SK-N-SH treated with all-trans-retinoic acid at 6 μM for 48 hours (cell line): ENCODE measurements around the gene UNC13C.

Experiments
- ATAC-seq: fragments of 200-7000 bp; cut with Tn5 transposase; 3 replicates; pipeline ENCODE4 v1.9.1; 2020; ENCODE audit warnings: mild to moderate bottlenecking, moderate library complexity
- ARNTL ChIP-seq: fragments of 450-650 bp; formaldehyde crosslinking; IDR thresholded peaks from 2 replicates; pipeline ENCODE4 v1.5.0; 2020; ENCODE audit warnings: low read depth, mild to moderate bottlenecking, moderate library complexity, borderline replicate concordance
- BACH2 ChIP-seq: fragments of 250-450 bp; sonication (Bioruptor Pico); IDR thresholded peaks from 2 replicates; pipeline ENCODE4 v1.9.0; 2021; ENCODE audit warnings: mild to moderate bottlenecking, borderline replicate concordance
- CREB5 ChIP-seq: fragments of 250-450 bp; sonication (Bioruptor Pico); IDR thresholded peaks from 2 replicates; pipeline ENCODE4 v1.5.1; 2020; ENCODE audit warnings: low read depth, mild to moderate bottlenecking, moderate library complexity
- ESRRG ChIP-seq: fragments of 250-450 bp; sonication (Bioruptor Pico); IDR thresholded peaks from 2 replicates; pipeline ENCODE4 v1.6.1; 2021; ENCODE audit warnings: mild to moderate bottlenecking
- GLIS3 ChIP-seq: fragments of 250-450 bp; sonication (Bioruptor Pico); IDR thresholded peaks from 2 replicates; pipeline ENCODE4 v1.5.0; 2020; ENCODE audit warnings: mild to moderate bottlenecking, moderate library complexity
- ISL1 ChIP-seq: fragments of 250-450 bp; sonication (Bioruptor Pico); IDR thresholded peaks from 2 replicates; pipeline ENCODE4 v2.1.2; 2022; ENCODE audit warnings: mild to moderate bottlenecking, moderate library complexity
- OSR1 ChIP-seq: fragments of 250-450 bp; sonication (Bioruptor Pico); IDR thresholded peaks from 2 replicates; pipeline ENCODE4 v1.8.0; 2022; ENCODE audit warnings: moderate library complexity, mild to moderate bottlenecking, inconsistent platforms
- PATZ1 ChIP-seq: fragments of 250-450 bp; sonication (Bioruptor Pico); IDR thresholded peaks from 2 replicates; pipeline ENCODE4 v1.8.0; 2020; ENCODE audit warnings: mild to moderate bottlenecking, moderate library complexity, borderline replicate concordance
- SNAI2 ChIP-seq: fragments of 250-450 bp; sonication (Bioruptor Pico); IDR thresholded peaks from 2 replicates; pipeline ENCODE4 v1.5.0; 2020; ENCODE audit warnings: mild to moderate bottlenecking, moderate library complexity
- TOX ChIP-seq: fragments of 250-450 bp; sonication (Bioruptor Pico); IDR thresholded peaks from 2 replicates; pipeline ENCODE4 v1.8.0; 2021; ENCODE audit warnings: mild to moderate bottlenecking, moderate library complexity, borderline replicate concordance
- ZC3H10 ChIP-seq: fragments of 250-450 bp; sonication (Bioruptor Pico); IDR thresholded peaks from 2 replicates; pipeline ENCODE4 v1.5.1; 2021; ENCODE audit warnings: mild to moderate bottlenecking, moderate library complexity
- ZFP3 ChIP-seq: fragments of 250-450 bp; sonication (Bioruptor Pico); IDR thresholded peaks from 2 replicates; pipeline ENCODE4 v1.5.0; 2020; ENCODE audit warnings: mild to moderate bottlenecking, moderate library complexity
- ZFP30 ChIP-seq: fragments of 450-650 bp; formaldehyde crosslinking; IDR thresholded peaks from 2 replicates; pipeline ENCODE4 v1.5.0; 2022; ENCODE audit warnings: mild to moderate bottlenecking, moderate library complexity
- ZNF565 ChIP-seq: fragments of 450-650 bp; formaldehyde crosslinking; conservative IDR thresholded peaks from 2 replicates; pipeline ENCODE4 v1.5.0; 2020; ENCODE audit warnings: low read depth, mild to moderate bottlenecking, moderate library complexity
- ZNF70 ChIP-seq: fragments of 450-650 bp; formaldehyde crosslinking; IDR thresholded peaks from 2 replicates; pipeline ENCODE4 v1.5.0; 2020; ENCODE audit warnings: mild to moderate bottlenecking, moderate library complexity
- ZNF8 ChIP-seq: fragments of 450-650 bp; formaldehyde crosslinking; IDR thresholded peaks from 2 replicates; pipeline ENCODE4 v1.5.0; 2020; ENCODE audit warnings: mild to moderate bottlenecking, moderate library complexity
- TF ChIP-seq, protein P1 (sequence below): fragments of 250-450 bp; sonication (Bioruptor Pico); IDR thresholded peaks from 2 replicates; pipeline ENCODE4 v1.5.1; 2021; ENCODE audit warnings: mild to moderate bottlenecking, moderate library complexity
- TF ChIP-seq, protein P2 (sequence below): fragments of 250-450 bp; sonication (Bioruptor Pico); IDR thresholded peaks from 2 replicates; pipeline ENCODE4 v1.8.0; 2021; ENCODE audit warnings: low read depth, mild to moderate bottlenecking, moderate library complexity, borderline replicate concordance

UNC13C gene

GRCh38 chr15:54660356-54660755 is 682.1 kb downstream of the UNC13C start:
- no peak for TF ChIP-seq ISL1 (CRISPR knock-in tag)
- TF ChIP-seq ZFP30: no peak
- TF ChIP-seq ZNF565 (CRISPR knock-in tag): no peak
- TF ChIP-seq GLIS3 (CRISPR knock-in tag): no peak
- no peak for TF ChIP-seq TOX (CRISPR knock-in tag)
- TF ChIP-seq ZNF70: no peak
- no peak for TF ChIP-seq ESRRG (CRISPR knock-in tag)
- no peak for TF ChIP-seq OSR1
- no peak for TF ChIP-seq ZC3H10 (CRISPR knock-in tag)
- no peak for TF ChIP-seq ARNTL
- TF ChIP-seq ZFP3: no peak
- TF ChIP-seq, protein P1, sequence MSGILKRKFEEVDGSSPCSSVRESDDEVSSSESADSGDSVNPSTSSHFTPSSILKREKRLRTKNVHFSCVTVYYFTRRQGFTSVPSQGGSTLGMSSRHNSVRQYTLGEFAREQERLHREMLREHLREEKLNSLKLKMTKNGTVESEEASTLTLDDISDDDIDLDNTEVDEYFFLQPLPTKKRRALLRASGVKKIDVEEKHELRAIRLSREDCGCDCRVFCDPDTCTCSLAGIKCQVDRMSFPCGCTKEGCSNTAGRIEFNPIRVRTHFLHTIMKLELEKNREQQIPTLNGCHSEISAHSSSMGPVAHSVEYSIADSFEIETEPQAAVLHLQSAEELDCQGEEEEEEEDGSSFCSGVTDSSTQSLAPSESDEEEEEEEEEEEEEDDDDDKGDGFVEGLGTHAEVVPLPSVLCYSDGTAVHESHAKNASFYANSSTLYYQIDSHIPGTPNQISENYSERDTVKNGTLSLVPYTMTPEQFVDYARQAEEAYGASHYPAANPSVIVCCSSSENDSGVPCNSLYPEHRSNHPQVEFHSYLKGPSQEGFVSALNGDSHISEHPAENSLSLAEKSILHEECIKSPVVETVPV (CRISPR knock-in tag): no peak
- no peak for TF ChIP-seq BACH2 (CRISPR knock-in tag)
- TF ChIP-seq PATZ1 (CRISPR knock-in tag): no peak
- TF ChIP-seq SNAI2 (CRISPR knock-in tag): no peak
- no peak for TF ChIP-seq ZNF8 (CRISPR knock-in tag)
- TF ChIP-seq, protein P2, sequence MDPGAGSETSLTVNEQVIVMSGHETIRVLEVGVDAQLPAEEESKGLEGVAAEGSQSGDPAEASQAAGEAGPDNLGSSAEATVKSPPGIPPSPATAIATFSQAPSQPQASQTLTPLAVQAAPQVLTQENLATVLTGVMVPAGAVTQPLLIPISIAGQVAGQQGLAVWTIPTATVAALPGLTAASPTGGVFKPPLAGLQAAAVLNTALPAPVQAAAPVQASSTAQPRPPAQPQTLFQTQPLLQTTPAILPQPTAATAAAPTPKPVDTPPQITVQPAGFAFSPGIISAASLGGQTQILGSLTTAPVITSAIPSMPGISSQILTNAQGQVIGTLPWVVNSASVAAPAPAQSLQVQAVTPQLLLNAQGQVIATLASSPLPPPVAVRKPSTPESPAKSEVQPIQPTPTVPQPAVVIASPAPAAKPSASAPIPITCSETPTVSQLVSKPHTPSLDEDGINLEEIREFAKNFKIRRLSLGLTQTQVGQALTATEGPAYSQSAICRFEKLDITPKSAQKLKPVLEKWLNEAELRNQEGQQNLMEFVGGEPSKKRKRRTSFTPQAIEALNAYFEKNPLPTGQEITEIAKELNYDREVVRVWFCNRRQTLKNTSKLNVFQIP (CRISPR knock-in tag): no peak
- no peak for TF ChIP-seq CREB5 (CRISPR knock-in tag)

DNA sequence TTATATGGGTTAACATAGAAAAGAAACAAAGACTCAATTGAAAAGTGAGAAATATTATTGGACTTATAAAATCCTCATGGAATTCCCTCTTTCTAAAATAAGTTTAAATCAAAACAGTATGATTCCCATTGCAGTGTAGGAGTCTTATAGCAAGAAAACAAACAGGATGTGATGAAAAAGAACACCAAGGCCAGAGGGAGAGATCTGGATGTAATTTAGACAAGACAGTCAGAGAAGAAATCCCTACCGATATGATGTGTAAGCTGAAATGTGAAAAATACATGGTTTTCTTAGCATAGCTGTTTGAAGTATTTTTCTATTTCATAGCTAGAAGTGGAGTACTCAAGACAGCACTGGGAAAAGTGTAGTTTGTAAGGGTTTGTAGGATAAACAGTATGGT is 697.0 kb downstream of the UNC13C start:
- no peak for ATAC-seq
- TF ChIP-seq ZFP3 (no peak), ZNF70 (no peak)
- TF ChIP-seq, protein P1 (CRISPR knock-in tag): no peak

More at GRCh38 chr15:54660356-54660755, 682.1 kb downstream of the UNC13C start:
- ATAC-seq: no peak

DNA sequence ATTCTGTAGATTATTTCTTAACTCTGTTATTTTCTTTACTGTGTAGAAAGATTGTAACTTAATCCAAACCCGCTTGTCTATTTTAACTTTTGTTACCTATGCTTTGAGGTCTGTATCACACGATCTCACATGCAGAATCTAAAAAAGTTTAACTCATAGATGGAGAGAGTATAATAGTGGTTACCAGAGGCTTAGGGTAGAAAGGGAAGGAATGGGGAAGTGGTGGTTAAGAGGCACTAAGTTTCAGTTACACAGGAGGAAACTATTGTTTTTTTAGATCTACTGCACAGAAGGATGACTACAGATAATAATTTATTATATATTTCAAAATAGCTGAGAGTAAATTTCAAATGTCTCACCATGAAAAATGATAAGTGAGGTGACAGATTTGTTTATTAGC is 703.3 kb downstream of the UNC13C start:
- ATAC-seq: no peak
- TF ChIP-seq ZNF8 (CRISPR knock-in tag): no peak
- TF ChIP-seq ZFP30: no peak
- no peak for TF ChIP-seq ZC3H10 (CRISPR knock-in tag)
- TF ChIP-seq ZFP3: no peak
- TF ChIP-seq, protein P1 (CRISPR knock-in tag): no peak
